Endothelial cell of umbilical vein (primary cell): Measurements from ENCODE around the gene ARHGAP28. TPM values are rescaled to one million over a fixed set of nuclear protein-coding genes. Genes with fewer than 3 reads are reported as not detected.

Source experiments
- BruUV-seq: library from RNA; stranded (reverse); fragments of 400-500 nt; replicated peaks from 2 replicates; lab custom pipeline; 2021; lab: Mats Ljungman, UMichigan
- CTCF ChIA-PET: fragments of 300-600, 350-600 bp; sonication (Branson Sonifier 250); formaldehyde crosslinking; loops from one replicate; lab custom pipeline; 2021; ENCODE audit warnings: antibody characterized with exemption, inconsistent platforms; lab: Charles Lee
- POLR2A ChIA-PET: fragments of 300-600, 350-600 bp; sonication (Branson Sonifier 250); formaldehyde crosslinking; loops from one replicate; lab custom pipeline; 2021; ENCODE audit warnings: antibody characterized with exemption, inconsistent platforms; lab: Charles Lee
- DNase-seq: peaks from one replicate; pipeline ENCODE4 v3.0.0-alpha.2; 2011; ENCODE audit warnings: low read depth, low spot score
- FAIRE-seq: peaks from 2 replicates; lab custom pipeline; 2011; peaks lifted over from hg19 to GRCh38; lab: Jason Lieb, UNC
- H2AFZ ChIP-seq: 2 replicates; pipeline ENCODE4 v1.6.0; 2012; ENCODE audit warnings: low read depth, low read length, control low read depth, inconsistent platforms
- H3K27ac ChIP-seq: 2 replicates; pipeline ENCODE4 v1.5.1; 2011; ENCODE audit warnings: low read depth, mild to moderate bottlenecking, control low read depth, low read length, moderate library complexity; ENCODE audit not compliant: insufficient read depth
- H3K27me3 ChIP-seq, 2 experiments: 2 replicates each; pipeline versions ENCODE4 v1.6.0 to v1.6.1; 2011; ENCODE audit warnings: low read length in 2 of 2, mixed read lengths in 1 of 2; ENCODE audit not compliant: control insufficient read depth in 2 of 2, insufficient read depth in 2 of 2
- H3K36me3 ChIP-seq, 2 experiments: 2 replicates in 1 of 2; 3 replicates in 1 of 2; pipeline ENCODE4 v1.5.1; 2011; ENCODE audit warnings: low read length in 2 of 2, mild to moderate bottlenecking in 1 of 2, moderate library complexity in 1 of 2; ENCODE audit not compliant: control insufficient read depth in 2 of 2, insufficient read depth in 2 of 2; ENCODE audit errors: extremely low read depth in 1 of 2
- H3K4me1 ChIP-seq: 3 replicates; pipeline ENCODE4 v1.5.1; 2011; ENCODE audit warnings: mild to moderate bottlenecking, low read length; ENCODE audit not compliant: control insufficient read depth, insufficient read depth; ENCODE audit errors: extremely low read depth
- H3K4me2 ChIP-seq: 2 replicates; pipeline ENCODE4 v1.6.1; 2011; ENCODE audit warnings: low read length, control low read depth, mixed read lengths; ENCODE audit not compliant: insufficient read depth
- H3K4me3 ChIP-seq, 3 experiments: fragments of 200-600 bp in 1 of 3; sonication (generic), shearing (Covaris generic) in 1 of 3; replicated peaks in 1 of 3; 2 replicates each; pipeline ENCODE4 v1.5.1; 2011 to 2016; ENCODE audit warnings: control low read depth in 3 of 3, low read length in 3 of 3, mild to moderate bottlenecking in 2 of 3, inconsistent platforms in 1 of 3, low read depth in 1 of 3, moderate library complexity in 1 of 3; ENCODE audit not compliant: insufficient read depth in 1 of 3
- H3K79me2 ChIP-seq: 2 replicates; pipeline ENCODE4 v1.6.0; 2012; ENCODE audit warnings: low read length, inconsistent platforms; ENCODE audit not compliant: control insufficient read depth, insufficient read depth
- H3K9ac ChIP-seq: replicated peaks from 2 replicates; pipeline ENCODE3; 2011; ENCODE audit warnings: low read length, control low read depth; ENCODE audit not compliant: insufficient read depth; ENCODE audit errors: extremely low read depth
- H3K9me1 ChIP-seq: replicated peaks from 3 replicates; pipeline ENCODE4 v1.6.0; 2011; ENCODE audit warnings: mild to moderate bottlenecking, low read length; ENCODE audit not compliant: control insufficient read depth, insufficient read depth; ENCODE audit errors: extremely low read depth
- H3K9me3 ChIP-seq: replicated peaks from 2 replicates; pipeline ENCODE4 v1.5.1; 2012; ENCODE audit warnings: low read length, inconsistent platforms; ENCODE audit not compliant: control insufficient read depth, insufficient read depth
- H4K20me1 ChIP-seq: replicated peaks from 2 replicates; pipeline ENCODE3; 2011; ENCODE audit warnings: mild to moderate bottlenecking, low read length; ENCODE audit not compliant: control insufficient read depth, insufficient read depth; ENCODE audit errors: extremely low read depth
- EZH2 ChIP-seq: IDR thresholded peaks from 2 replicates; pipeline ENCODE4 v1.6.1; 2012; ENCODE audit warnings: borderline replicate concordance, low read depth, mild to moderate bottlenecking, moderate library complexity, low read length, inconsistent platforms; ENCODE audit not compliant: severe bottlenecking
- FOS ChIP-seq: IDR thresholded peaks from 2 replicates; pipeline ENCODE4 v1.6.1; 2011; ENCODE audit warnings: mild to moderate bottlenecking, low read length, moderate library complexity, borderline replicate concordance; ENCODE audit not compliant: insufficient read depth
- GATA2 ChIP-seq: IDR thresholded peaks from 2 replicates; pipeline ENCODE4 v1.7.0; 2011; ENCODE audit warnings: low read depth, mild to moderate bottlenecking, moderate library complexity, mixed read lengths, low read length; ENCODE audit not compliant: insufficient read length, insufficient read depth
- JUN ChIP-seq: IDR thresholded peaks from 2 replicates; pipeline ENCODE4 v1.6.1; 2011; ENCODE audit warnings: borderline replicate concordance, low read depth; ENCODE audit not compliant: insufficient read length, insufficient read depth
- MYC ChIP-seq: IDR thresholded peaks from one replicate; pipeline ENCODE4 v1.6.1; 2011; ENCODE audit warnings: mild to moderate bottlenecking, low read depth, low read length
- POLR2A ChIP-seq: IDR thresholded peaks from 2 replicates; pipeline ENCODE4 v1.6.1; 2012; ENCODE audit warnings: low read depth, mild to moderate bottlenecking, control low read depth, low read length
- POLR2AphosphoS5 ChIP-seq: IDR thresholded peaks from 2 replicates; pipeline ENCODE4 v1.6.1; 2012; ENCODE audit warnings: low read depth, mild to moderate bottlenecking, control low read depth, low read length, moderate library complexity; ENCODE audit not compliant: insufficient read depth
- dilution Hi-C: fragments of 300-500 bp; cut with MboI; formaldehyde crosslinking; loops from one replicate; pipeline ENCODE4 v1.15.0; 2019; ENCODE audit warnings: low sequenced_read_pairs; ENCODE audit not compliant: extremely low pct_ligation_motif_present
- intact Hi-C: fragments of 100-400 bp; cut with micrococcal nuclease; formaldehyde crosslinking; loops from one replicate; pipeline ENCODE4 v1.10.0; 2022
- polyA plus RNA-seq, 4 experiments: library from polyadenylated mRNA; depleted of rRNA in 3 of 4; stranded (reverse) in 3 of 4; unstranded in 1 of 4; fragments of >200 nt; gene quantifications; 2 replicates each; pipeline versions ENCODE4 v1.2.1 to v1.2.3, GENCODE V29; 2011 to 2012; ENCODE audit warnings: missing spikeins in 1 of 4
- total RNA-seq: library from RNA; stranded (reverse); gene quantifications from 2 replicates; pipeline ENCODE4 v1.2.3, GENCODE V29; 2021
- TF ChIP-seq, protein P1 (sequence below), 2 donors: IDR thresholded peaks; 1 replicate in 1 of 2; 2 replicates in 1 of 2; pipeline ENCODE4 v1.5.1; 2011; ENCODE audit warnings: low read length in 2 of 2, mild to moderate bottlenecking in 2 of 2, moderate library complexity in 2 of 2, control low read depth in 1 of 2, inconsistent platforms in 1 of 2, low read depth in 1 of 2; ENCODE audit not compliant: insufficient read depth in 1 of 2; ENCODE audit errors: extremely low read depth in 1 of 2
- TF ChIP-seq, protein P2 (sequence below): IDR thresholded peaks from 2 replicates; pipeline ENCODE4 v1.6.1; 2011; ENCODE audit not compliant: insufficient read depth, insufficient read length

The ARHGAP28 gene
- total and polyA plus RNA-seq, 2 donors (not counting 3 experiments of a cell fraction or from before 2014, with no cell fraction given): 3.8 to 23.4 TPM

- ChIA-PET CTCF (no interaction called here), POLR2A (no interaction called here)
- intact Hi-C loops (no loop called here), dilution Hi-C loops (no loop called here)
- DNase-seq: no peak
- no peaks in the 10 kb centered on the region for H3K27me3 ChIP-seq
- H4K20me1 ChIP-seq: no peaks in the 10 kb centered on the region
- H3K36me3 ChIP-seq: no peaks in the 10 kb centered on the region
- no peak overlapping the region for H3K27ac ChIP-seq
- no peak for FAIRE-seq
- H2AFZ ChIP-seq: no peak overlapping the region
- no peaks in the 10 kb centered on the region for H3K79me2 ChIP-seq
- no peaks in the 10 kb centered on the region for H3K9me1 ChIP-seq
- H3K4me3 ChIP-seq: no peak overlapping the region
- no peaks in the 10 kb centered on the region for H3K9me3 ChIP-seq
- no peak overlapping the region for H3K4me2 ChIP-seq
- H3K9ac ChIP-seq: no peak overlapping the region
- BruUV-seq: no TSS peak
- no peak for TF ChIP-seq MYC
- TF ChIP-seq JUN: no peak
- TF ChIP-seq, protein P1, sequence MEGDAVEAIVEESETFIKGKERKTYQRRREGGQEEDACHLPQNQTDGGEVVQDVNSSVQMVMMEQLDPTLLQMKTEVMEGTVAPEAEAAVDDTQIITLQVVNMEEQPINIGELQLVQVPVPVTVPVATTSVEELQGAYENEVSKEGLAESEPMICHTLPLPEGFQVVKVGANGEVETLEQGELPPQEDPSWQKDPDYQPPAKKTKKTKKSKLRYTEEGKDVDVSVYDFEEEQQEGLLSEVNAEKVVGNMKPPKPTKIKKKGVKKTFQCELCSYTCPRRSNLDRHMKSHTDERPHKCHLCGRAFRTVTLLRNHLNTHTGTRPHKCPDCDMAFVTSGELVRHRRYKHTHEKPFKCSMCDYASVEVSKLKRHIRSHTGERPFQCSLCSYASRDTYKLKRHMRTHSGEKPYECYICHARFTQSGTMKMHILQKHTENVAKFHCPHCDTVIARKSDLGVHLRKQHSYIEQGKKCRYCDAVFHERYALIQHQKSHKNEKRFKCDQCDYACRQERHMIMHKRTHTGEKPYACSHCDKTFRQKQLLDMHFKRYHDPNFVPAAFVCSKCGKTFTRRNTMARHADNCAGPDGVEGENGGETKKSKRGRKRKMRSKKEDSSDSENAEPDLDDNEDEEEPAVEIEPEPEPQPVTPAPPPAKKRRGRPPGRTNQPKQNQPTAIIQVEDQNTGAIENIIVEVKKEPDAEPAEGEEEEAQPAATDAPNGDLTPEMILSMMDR (IDR thresholded peaks at IDR 0.05; ENCODE audit: extremely low read depth in 1 of 2, insufficient read depth in 1 of 2, low read depth in 1 of 2, low read length in 2 of 2): no peak
- TF ChIP-seq POLR2A: no peak
- TF ChIP-seq, protein P2, sequence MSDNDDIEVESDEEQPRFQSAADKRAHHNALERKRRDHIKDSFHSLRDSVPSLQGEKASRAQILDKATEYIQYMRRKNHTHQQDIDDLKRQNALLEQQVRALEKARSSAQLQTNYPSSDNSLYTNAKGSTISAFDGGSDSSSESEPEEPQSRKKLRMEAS: no peak
- no peak for TF ChIP-seq FOS
- TF ChIP-seq GATA2: no peak
- TF ChIP-seq POLR2AphosphoS5: no peak
- no peak for TF ChIP-seq EZH2
- no peaks in the 10 kb centered on the region for H3K4me1 ChIP-seq
Measured at GRCh38 chr18:6951336-6952090, 222.0 kb downstream of the ARHGAP28 start.
